ENCODE measurements around the gene CCDC172. TPM values are rescaled to one million over a fixed set of nuclear protein-coding genes. Genes with fewer than 3 reads are reported as not detected.

The CCDC172 gene
- total and polyA plus RNA-seq, 2 of the 8 experiments (the other 6 are each of a cell fraction or from before 2014, with no cell fraction given), result 1.1 to 3.6 TPM

- Histone ChIP-seq H3K79me1 (ENCODE audit: low read depth, low read length) (no peaks in the 10 kb centered on the region), H2BK5ac (ENCODE audit: low read depth, low read length) (no peak overlapping the region), H3K36me3 (ENCODE audit: control insufficient read depth in 2 of 4, insufficient read depth in 4 of 4, low read length in 3 of 4) (no peaks in the 10 kb centered on the region), H3K27ac (ENCODE audit: low read depth, low read length) (no peak overlapping the region), H3K4me2 (ENCODE audit: insufficient read depth in 1 of 2, low read depth in 2 of 2, low read length in 2 of 2) (no peak overlapping the region), H4K8ac (ENCODE audit: extremely low read depth, insufficient read depth, low read length) (no peak overlapping the region), H4K5ac (ENCODE audit: insufficient read length, low read depth, low read length) (no peak overlapping the region), H4K20me1 (replicated peaks in 1 of 2; ENCODE audit: control insufficient read depth in 1 of 2, insufficient read depth in 2 of 2, low read length in 2 of 2) (no peaks in the 10 kb centered on the region), H3K23ac (ENCODE audit: insufficient read length) (no peak overlapping the region), H3K27me3 (replicated peaks in 1 of 4; ENCODE audit: control insufficient read depth in 3 of 4, extremely low read depth in 1 of 4, insufficient read depth in 3 of 4, low read length in 3 of 4) (no peaks in the 10 kb centered on the region), H3K23me2 (ENCODE audit: low read depth, low read length) (no peaks in the 10 kb centered on the region), H3K14ac (ENCODE audit: insufficient read length) (no peak overlapping the region), H3K4me1 (replicated peaks in 1 of 4; ENCODE audit: control insufficient read depth in 3 of 4, insufficient read depth in 4 of 4, low read length in 3 of 4) (no peaks in the 10 kb centered on the region), H3K56ac (replicated peaks; ENCODE audit: insufficient read length, low read depth, low read length) (no peak overlapping the region), H3K9ac (replicated peaks in 1 of 4; ENCODE audit: extremely low read depth in 1 of 4, low read depth in 3 of 4, low read length in 3 of 4) (no peak overlapping the region), H2AFZ (ENCODE audit: low read length) (no peak overlapping the region), H2BK20ac (ENCODE audit: low read length) (no peak overlapping the region), H2BK15ac (ENCODE audit: low read length) (no peak overlapping the region), H4K91ac (replicated peaks; ENCODE audit: insufficient read length, low read length) (no peak overlapping the region), H2BK12ac (ENCODE audit: low read depth, low read length) (no peak overlapping the region), H3K9me3 (ENCODE audit: insufficient read depth in 2 of 2, low read depth in 1 of 2, low read length in 1 of 2) (no peaks in the 10 kb centered on the region), H3K4ac (replicated peaks; ENCODE audit: insufficient read length, low read depth, low read length) (no peak overlapping the region), H3K18ac (ENCODE audit: extremely low read depth, low read length) (no peak overlapping the region), H2BK120ac (replicated peaks; ENCODE audit: low read depth, low read length) (no peak overlapping the region), H3K79me2 (ENCODE audit: control insufficient read depth in 1 of 2, insufficient read depth in 2 of 2, low read length in 2 of 2) (no peaks in the 10 kb centered on the region), H3K4me3 (ENCODE audit: extremely low read depth in 1 of 4, insufficient read depth in 2 of 4, low read depth in 3 of 4, low read length in 4 of 4) (no peak overlapping the region), H2AK5ac (ENCODE audit: low read depth, low read length) (no peak overlapping the region)
- DNase-seq (ENCODE audit: low read depth in 1 of 2, low spot score in 2 of 2), result no peak
- CTCF ChIA-PET (ENCODE audit: partially characterized antibody), result no interaction called here
- WGBS, 2 experiments (ENCODE audit: extremely low coverage in 1 of 2, insufficient coverage in 1 of 2, insufficient read length in 1 of 2, insufficient replicate concordance in 2 of 2, low coverage in 1 of 2, low lambda C conversion rate in 2 of 2, missing lambda C conversion rate in 1 of 2), result 82% methylated on average over 5 of the region's 5 CpGs; no CpG with 5 or more reads in 1 of the 2 experiments
- POLR2A ChIA-PET (ENCODE audit: partially characterized antibody), result no interaction called here
- FAIRE-seq, result no peak
- TF ChIP-seq MAFK (IDR thresholded peaks at IDR 0.05; ENCODE audit: low read depth, low read length) (no peak), SIN3A (conservative IDR thresholded peaks at IDR 0.05 in 1 of 2, IDR thresholded peaks at IDR 0.05 in 1 of 2; ENCODE audit: low read depth in 1 of 2, low read length in 2 of 2) (no peak), SUZ12 (IDR thresholded peaks at IDR 0.05; ENCODE audit: low read length) (no peak), ATF2 (IDR thresholded peaks at IDR 0.05; ENCODE audit: low read length) (no peak), HDAC2 (IDR thresholded peaks at IDR 0.05; ENCODE audit: borderline replicate concordance in 1 of 2, low read depth in 2 of 2, low read length in 2 of 2) (no peak), RFX5 (IDR thresholded peaks at IDR 0.05; ENCODE audit: borderline replicate concordance, low read depth, low read length) (no peak), CBX8 (IDR thresholded peaks at IDR 0.05; ENCODE audit: borderline replicate concordance, low read depth, low read length) (no peak), ATF3 (IDR thresholded peaks at IDR 0.05; ENCODE audit: insufficient read depth, low read depth, low read length) (no peak), USF2 (IDR thresholded peaks at IDR 0.05; ENCODE audit: low read length) (no peak), KDM5A (IDR thresholded peaks at IDR 0.05; ENCODE audit: low read length) (no peak)
These were observed 58.0 kb downstream of the CCDC172 start for GRCh38 chr10:116382290-116382689.
